ENCODE results near the gene ZNF578. TPM values are rescaled to one million over a fixed set of nuclear protein-coding genes. Genes with fewer than 3 reads are reported as not detected.
"Not testable (repeated sequence)": the region's sequence is repeated elsewhere in the genome, so short reads cannot be mapped to it uniquely, and the experiment has no call there.

ZNF578 gene
- total RNA-seq, 1 experiment from 2014 or later: 0.69 TPM

DNA sequence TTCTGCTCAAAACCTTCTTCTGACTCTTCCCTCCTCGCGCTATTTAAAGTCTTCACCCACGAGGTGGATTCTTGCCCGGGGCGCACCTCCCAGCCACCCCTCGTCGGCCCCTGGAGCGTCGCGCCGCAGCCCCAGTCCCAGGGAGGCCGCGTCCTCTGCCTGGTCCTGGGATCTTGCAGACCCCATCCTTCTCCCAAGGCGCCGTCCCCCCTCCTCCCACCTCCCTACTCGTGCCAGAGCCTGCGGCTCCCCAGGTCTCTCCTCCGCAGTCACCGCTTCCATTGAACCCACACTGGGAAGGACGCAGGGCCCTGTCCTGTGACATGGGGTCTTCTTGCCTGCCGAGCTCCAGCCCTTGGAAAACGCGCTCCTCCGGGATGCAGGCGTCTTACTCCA, 74.6 kb downstream of the ZNF578 start:
- BruUV-seq (replicated peaks): TSS peak; percentile 83
- POLR2A ChIA-PET (ENCODE audit: low non-redundant PET): no interaction called here
- intact Hi-C loops (cut with micrococcal nuclease; ENCODE audit: unreplicated experiment): no loop called here

DNA sequence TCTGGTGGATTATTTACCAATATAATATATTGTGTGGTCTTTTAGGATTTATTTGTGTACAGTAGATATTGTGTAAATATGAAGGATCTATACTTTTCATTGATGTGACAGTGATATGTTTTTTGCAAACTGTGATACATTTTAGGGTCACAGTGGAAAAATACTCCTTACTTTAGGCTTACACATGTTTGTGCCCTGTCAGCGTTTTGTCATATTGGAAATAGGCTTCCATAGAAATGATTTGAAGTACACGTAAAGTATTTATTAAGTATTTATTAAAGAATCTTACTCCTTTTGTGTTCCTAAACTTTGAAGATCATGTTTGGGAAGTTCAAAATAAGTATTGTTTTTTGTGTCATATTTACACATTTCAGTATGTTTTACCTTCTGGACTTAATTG, 79.1 kb downstream of the ZNF578 start:
- no TSS peak for BruUV-seq (replicated peaks)
- DNase-seq (ENCODE audit: low spot score): no peak
- Histone ChIP-seq H3K9me3 (ENCODE audit: low read depth, low read length, poor library complexity, severe bottlenecking) (no peaks in the 10 kb centered on the region), H3K36me3 (ENCODE audit: insufficient read depth, low read length, poor library complexity, severe bottlenecking) (no peaks in the 10 kb centered on the region), H3K4me3 (ENCODE audit: low read depth, low read length, poor library complexity, severe bottlenecking) (no peak overlapping the region), H3K27me3 (replicated peaks; ENCODE audit: insufficient read depth, low read depth, low read length, poor library complexity) (no peaks in the 10 kb centered on the region), H3K27ac (ENCODE audit: low read depth, low read length, poor library complexity, severe bottlenecking) (no peak overlapping the region), H3K4me1 (ENCODE audit: insufficient read depth, low read length, poor library complexity, severe bottlenecking) (peaks cover 5% of the 10 kb centered on the region)
- TF ChIP-seq, protein P1, sequence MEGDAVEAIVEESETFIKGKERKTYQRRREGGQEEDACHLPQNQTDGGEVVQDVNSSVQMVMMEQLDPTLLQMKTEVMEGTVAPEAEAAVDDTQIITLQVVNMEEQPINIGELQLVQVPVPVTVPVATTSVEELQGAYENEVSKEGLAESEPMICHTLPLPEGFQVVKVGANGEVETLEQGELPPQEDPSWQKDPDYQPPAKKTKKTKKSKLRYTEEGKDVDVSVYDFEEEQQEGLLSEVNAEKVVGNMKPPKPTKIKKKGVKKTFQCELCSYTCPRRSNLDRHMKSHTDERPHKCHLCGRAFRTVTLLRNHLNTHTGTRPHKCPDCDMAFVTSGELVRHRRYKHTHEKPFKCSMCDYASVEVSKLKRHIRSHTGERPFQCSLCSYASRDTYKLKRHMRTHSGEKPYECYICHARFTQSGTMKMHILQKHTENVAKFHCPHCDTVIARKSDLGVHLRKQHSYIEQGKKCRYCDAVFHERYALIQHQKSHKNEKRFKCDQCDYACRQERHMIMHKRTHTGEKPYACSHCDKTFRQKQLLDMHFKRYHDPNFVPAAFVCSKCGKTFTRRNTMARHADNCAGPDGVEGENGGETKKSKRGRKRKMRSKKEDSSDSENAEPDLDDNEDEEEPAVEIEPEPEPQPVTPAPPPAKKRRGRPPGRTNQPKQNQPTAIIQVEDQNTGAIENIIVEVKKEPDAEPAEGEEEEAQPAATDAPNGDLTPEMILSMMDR (conservative IDR thresholded peaks at IDR 0.05; ENCODE audit: low read depth, low read length): no peak
- no peak for TF ChIP-seq EZH2 (IDR thresholded peaks at IDR 0.05; ENCODE audit: borderline replicate concordance, low read depth, low read length, poor library complexity, severe bottlenecking)
- intact Hi-C loops (cut with micrococcal nuclease; ENCODE audit: unreplicated experiment): no loop called here
- ChIA-PET POLR2A (ENCODE audit: low non-redundant PET) (no interaction called here), CTCF (no interaction called here)

More for the DNA sequence above, 74.6 kb downstream of the ZNF578 start:
- Histone ChIP-seq H3K27ac (ENCODE audit: low read depth, low read length, poor library complexity, severe bottlenecking) (peak overlapping the region; percentile 85), H3K9me3 (ENCODE audit: low read depth, low read length, poor library complexity, severe bottlenecking) (peaks cover 5% of the 10 kb centered on the region), H3K4me3 (ENCODE audit: low read depth, low read length, poor library complexity, severe bottlenecking) (peak overlapping the region; percentile 76), H3K36me3 (ENCODE audit: insufficient read depth, low read length, poor library complexity, severe bottlenecking) (no peaks in the 10 kb centered on the region), H3K4me1 (ENCODE audit: insufficient read depth, low read length, poor library complexity, severe bottlenecking) (peaks cover 5% of the 10 kb centered on the region), H3K27me3 (replicated peaks; ENCODE audit: insufficient read depth, low read depth, low read length, poor library complexity) (no peaks in the 10 kb centered on the region)
- CTCF ChIA-PET: no interaction called here
- TF ChIP-seq, protein P1 (conservative IDR thresholded peaks at IDR 0.05; ENCODE audit: low read depth, low read length): no peak
- no peak for TF ChIP-seq EZH2 (IDR thresholded peaks at IDR 0.05; ENCODE audit: borderline replicate concordance, low read depth, low read length, poor library complexity, severe bottlenecking)
- DNase-seq (ENCODE audit: low spot score): peak; percentile 5

DNA sequence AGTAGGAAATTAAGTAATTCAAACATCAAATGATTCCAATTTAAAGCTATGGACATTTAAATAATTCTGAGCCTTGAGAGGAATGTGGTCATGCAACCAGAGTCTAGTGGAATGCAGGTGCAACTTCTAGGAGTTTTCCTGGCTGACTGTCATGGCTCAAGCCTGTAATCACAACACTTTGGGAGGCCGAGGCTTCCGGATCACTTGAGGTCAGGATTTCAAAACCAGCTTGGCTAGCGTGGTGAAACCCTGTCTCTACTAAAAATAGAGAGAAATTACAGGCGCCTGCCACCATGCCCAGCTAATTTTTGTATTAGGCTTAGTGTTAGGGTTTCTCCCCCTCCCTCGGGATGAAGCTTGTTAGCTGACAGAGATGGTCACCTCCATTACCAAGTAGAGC, 80.5 kb downstream of the ZNF578 start:
- no peaks in the 10 kb centered on the region for H3K27me3 ChIP-seq (replicated peaks; ENCODE audit: insufficient read depth, low read depth, low read length, poor library complexity)
- intact Hi-C loops (cut with micrococcal nuclease; ENCODE audit: unreplicated experiment): no loop called here
- no peak overlapping the region for H3K27ac ChIP-seq (ENCODE audit: low read depth, low read length, poor library complexity, severe bottlenecking)
- POLR2A ChIA-PET (ENCODE audit: low non-redundant PET): no interaction called here
- H3K4me3 ChIP-seq (ENCODE audit: low read depth, low read length, poor library complexity, severe bottlenecking): no peak overlapping the region
- H3K4me1 ChIP-seq (ENCODE audit: insufficient read depth, low read length, poor library complexity, severe bottlenecking): no peaks in the 10 kb centered on the region
- DNase-seq (ENCODE audit: low spot score): no peak
- CTCF ChIA-PET: no interaction called here
- no TSS peak for BruUV-seq (replicated peaks)
- H3K36me3 ChIP-seq (ENCODE audit: insufficient read depth, low read length, poor library complexity, severe bottlenecking): no peaks in the 10 kb centered on the region
- H3K9me3 ChIP-seq (ENCODE audit: low read depth, low read length, poor library complexity, severe bottlenecking): no peaks in the 10 kb centered on the region
- no peak for TF ChIP-seq EZH2 (IDR thresholded peaks at IDR 0.05; ENCODE audit: borderline replicate concordance, low read depth, low read length, poor library complexity, severe bottlenecking)
- TF ChIP-seq, protein P1 (conservative IDR thresholded peaks at IDR 0.05; ENCODE audit: low read depth, low read length): no peak

DNA sequence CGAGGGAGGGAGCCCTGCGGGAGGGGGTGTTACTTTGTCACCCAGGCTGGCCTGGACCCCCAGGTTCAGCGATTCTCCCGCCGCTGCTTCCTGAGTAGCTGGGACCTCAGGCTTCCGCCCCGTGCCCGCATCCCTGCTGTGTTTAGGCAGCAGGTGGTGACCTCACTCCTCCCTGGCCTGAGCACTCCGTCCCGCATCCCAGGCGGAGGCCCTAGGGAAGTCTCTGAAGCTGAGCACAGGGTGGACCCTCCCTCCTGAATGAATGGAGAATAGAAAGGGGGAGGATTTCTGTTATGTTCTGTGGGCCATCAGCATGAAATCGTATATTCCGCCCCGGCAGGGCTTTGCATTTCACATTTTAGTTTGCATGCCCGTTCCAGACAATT, 82.0 kb downstream of the ZNF578 start:
- DNase-seq (ENCODE audit: low spot score); H3K9me3 ChIP-seq (ENCODE audit: low read depth, low read length, poor library complexity, severe bottlenecking); H3K36me3 ChIP-seq (ENCODE audit: insufficient read depth, low read length, poor library complexity, severe bottlenecking); H3K27ac ChIP-seq (ENCODE audit: low read depth, low read length, poor library complexity, severe bottlenecking); POLR2A ChIA-PET (ENCODE audit: low non-redundant PET); H3K4me1 ChIP-seq (ENCODE audit: insufficient read depth, low read length, poor library complexity, severe bottlenecking); CTCF ChIA-PET; intact Hi-C loops (cut with micrococcal nuclease; ENCODE audit: unreplicated experiment); BruUV-seq (replicated peaks); H3K27me3 ChIP-seq (replicated peaks; ENCODE audit: insufficient read depth, low read depth, low read length, poor library complexity): not testable (repeated sequence)
- H3K4me3 ChIP-seq (ENCODE audit: low read depth, low read length, poor library complexity, severe bottlenecking): peak overlapping the region; percentile 49

Measured in A673 (cell line).